Measurements from ENCODE around the gene ZNF689. TPM values are rescaled to one million over a fixed set of nuclear protein-coding genes. Genes with fewer than 3 reads are reported as not detected.
A peak's percentile ranks its signal among the peaks of the same experiment; 100 is the strongest.

Gene ZNF689
- total and polyA plus RNA-seq, 2 of the 13 experiments (the other 11 are each of a cell fraction or from before 2014, with no cell fraction given), result 9.7 to 19.5 TPM

GRCh38 chr16:30558789-30559377, 51.3 kb downstream of the ZNF689 start (continued):
- TF ChIP-seq CHD4 (IDR thresholded peaks at IDR 0.05; ENCODE audit: borderline replicate concordance, low read length), result peak; percentile 93; the same call in 1 of the 2 replicates
- TF ChIP-seq ZBTB38 (CRISPR knock-in tag; IDR thresholded peaks at IDR 0.05), result no peak
- TF ChIP-seq KAT2B (IDR thresholded peaks at IDR 0.05; ENCODE audit: borderline replicate concordance, low read depth, low read length), result no peak
- TF ChIP-seq ZKSCAN5 (CRISPR knock-in tag; IDR thresholded peaks at IDR 0.05), result peak; percentile 51; the same call in 1 of the 2 replicates
- no peak for TF ChIP-seq HMGXB4 (CRISPR knock-in tag; IDR thresholded peaks at IDR 0.05; ENCODE audit: borderline replicate concordance in 1 of 2, low read depth in 1 of 2)
- TF ChIP-seq SSRP1 (CRISPR knock-in tag; IDR thresholded peaks at IDR 0.05), result no peak
- no peak for TF ChIP-seq ZNF777 (CRISPR knock-in tag; IDR thresholded peaks at IDR 0.05)
- no peak for TF ChIP-seq HOXA9 (CRISPR knock-in tag; IDR thresholded peaks at IDR 0.05; ENCODE audit: borderline replicate concordance)
- no peak; the same call in 1 of the 2 replicates for TF ChIP-seq ZBTB43 (CRISPR knock-in tag; conservative IDR thresholded peaks at IDR 0.05)
- TF ChIP-seq ZSCAN30 (CRISPR knock-in tag; IDR thresholded peaks at IDR 0.05), result peak; percentile 35; the same call in 1 of the 2 replicates
- TF ChIP-seq ADNP (CRISPR knock-in tag; IDR thresholded peaks at IDR 0.05), result peak; percentile 98
- no peak for TF ChIP-seq ZNF605 (CRISPR knock-in tag; IDR thresholded peaks at IDR 0.05)
- TF ChIP-seq, protein P1, sequence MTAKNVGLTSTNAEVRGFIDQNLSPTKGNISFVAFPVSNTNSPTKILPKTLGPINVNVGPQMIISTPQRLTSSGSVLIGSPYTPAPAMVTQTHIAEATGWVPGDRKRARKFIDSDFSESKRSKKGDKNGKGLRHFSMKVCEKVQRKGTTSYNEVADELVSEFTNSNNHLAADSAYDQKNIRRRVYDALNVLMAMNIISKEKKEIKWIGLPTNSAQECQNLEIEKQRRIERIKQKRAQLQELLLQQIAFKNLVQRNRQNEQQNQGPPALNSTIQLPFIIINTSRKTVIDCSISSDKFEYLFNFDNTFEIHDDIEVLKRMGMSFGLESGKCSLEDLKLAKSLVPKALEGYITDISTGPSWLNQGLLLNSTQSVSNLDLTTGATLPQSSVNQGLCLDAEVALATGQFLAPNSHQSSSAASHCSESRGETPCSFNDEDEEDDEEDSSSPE (CRISPR knock-in tag; IDR thresholded peaks at IDR 0.05), result no peak
- peak; percentile 41; the same call in 1 of the 2 replicates for TF ChIP-seq ZNF768 (CRISPR knock-in tag; IDR thresholded peaks at IDR 0.05)
- no peak for TF ChIP-seq JUND (CRISPR knock-in tag; IDR thresholded peaks at IDR 0.05)
- 0 out of 2 replicates have a peak, but pooled peaks have one; percentile 68 for TF ChIP-seq ZNF709 (CRISPR knock-in tag; IDR thresholded peaks at IDR 0.05)
- TF ChIP-seq ATF7-NPFF (CRISPR knock-in tag; IDR thresholded peaks at IDR 0.05; ENCODE audit: low read depth), result 0 out of 2 replicates have a peak, but pooled peaks have one; percentile 25
- no peak for TF ChIP-seq SMC3 (IDR thresholded peaks at IDR 0.05; ENCODE audit: low read length)
- peak; percentile 7; the same call in 1 of the 2 replicates for TF ChIP-seq PITX1 (CRISPR knock-in tag; IDR thresholded peaks at IDR 0.05)
- no peak for TF ChIP-seq RBM22 (optimal IDR thresholded peaks at IDR 0.05; ENCODE audit: low read length)

Data from HepG2 (cell line).